ENCODE measurements around the gene GMNN. TPM values are rescaled to one million over a fixed set of nuclear protein-coding genes. Genes with fewer than 3 reads are reported as not detected.

GMNN gene
- total RNA-seq, 1 donor = 13.5 TPM

Other genes with a start within 250 kb of the GMNN start
- under 0.01 TPM for gene KIAA0319, start 128.7 kb upstream of the GMNN start, total RNA-seq
- gene TDP2, start 108.0 kb upstream of the GMNN start, total RNA-seq = 11.8 TPM
- 3.8 TPM for gene ACOT13, start 107.9 kb upstream of the GMNN start, total RNA-seq
- gene C6orf62, start 55.8 kb upstream of the GMNN start, total RNA-seq = 41.7 TPM
- gene ARMH2, start 24.0 kb downstream of the GMNN start, total RNA-seq = 0.54 TPM
- 55.5 TPM for gene RIPOR2, start 161.0 kb downstream of the GMNN start, total RNA-seq

Measured in hematopoietic multipotent progenitor cell (in vitro differentiated cells).